Measurements from ENCODE around the gene IL1RL2.

DNA sequence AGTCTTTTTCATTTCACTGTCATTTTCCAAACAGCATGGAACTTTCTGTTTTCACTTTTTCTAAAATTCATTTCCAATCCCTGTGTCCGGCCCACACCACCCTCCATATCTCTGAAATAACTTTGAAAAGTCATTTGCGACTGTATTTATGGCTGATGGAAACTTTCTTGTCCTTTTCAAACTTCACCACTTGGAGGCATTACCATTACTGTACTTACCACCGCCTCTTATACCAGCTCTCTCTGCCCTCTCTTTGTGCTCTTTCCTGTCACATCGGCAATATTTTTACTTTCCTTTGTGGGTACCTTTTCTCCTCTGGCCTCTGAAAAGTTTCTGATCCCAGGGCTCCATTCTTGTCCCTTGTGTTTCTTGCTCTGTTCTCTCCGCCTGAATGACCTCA, 85.0 kb downstream of the IL1RL2 start:
- TF ChIP-seq, protein P1, sequence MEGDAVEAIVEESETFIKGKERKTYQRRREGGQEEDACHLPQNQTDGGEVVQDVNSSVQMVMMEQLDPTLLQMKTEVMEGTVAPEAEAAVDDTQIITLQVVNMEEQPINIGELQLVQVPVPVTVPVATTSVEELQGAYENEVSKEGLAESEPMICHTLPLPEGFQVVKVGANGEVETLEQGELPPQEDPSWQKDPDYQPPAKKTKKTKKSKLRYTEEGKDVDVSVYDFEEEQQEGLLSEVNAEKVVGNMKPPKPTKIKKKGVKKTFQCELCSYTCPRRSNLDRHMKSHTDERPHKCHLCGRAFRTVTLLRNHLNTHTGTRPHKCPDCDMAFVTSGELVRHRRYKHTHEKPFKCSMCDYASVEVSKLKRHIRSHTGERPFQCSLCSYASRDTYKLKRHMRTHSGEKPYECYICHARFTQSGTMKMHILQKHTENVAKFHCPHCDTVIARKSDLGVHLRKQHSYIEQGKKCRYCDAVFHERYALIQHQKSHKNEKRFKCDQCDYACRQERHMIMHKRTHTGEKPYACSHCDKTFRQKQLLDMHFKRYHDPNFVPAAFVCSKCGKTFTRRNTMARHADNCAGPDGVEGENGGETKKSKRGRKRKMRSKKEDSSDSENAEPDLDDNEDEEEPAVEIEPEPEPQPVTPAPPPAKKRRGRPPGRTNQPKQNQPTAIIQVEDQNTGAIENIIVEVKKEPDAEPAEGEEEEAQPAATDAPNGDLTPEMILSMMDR (conservative IDR thresholded peaks at IDR 0.05; ENCODE audit: low read depth, low read length), result no peak
- TF ChIP-seq EZH2 (IDR thresholded peaks at IDR 0.05; ENCODE audit: borderline replicate concordance, low read depth, low read length, poor library complexity, severe bottlenecking), result no peak
